IPS-NIHi11 (cell line): ENCODE measurements around the gene LMAN2L.

Source experiments
- DNase-seq: peaks from one replicate; pipeline ENCODE4 v3.0.0; 2012; ENCODE audit warnings: mixed read lengths, low spot score

LMAN2L gene

GRCh38 chr2:96703021-96703751 lies 36.7 kb downstream of the LMAN2L start:
- no peak for DNase-seq

GRCh38 chr2:96702098-96702785 lies 37.6 kb downstream of the LMAN2L start:
- DNase-seq, result no peak

- no peak for DNase-seq
These were observed 38.2 kb downstream of the LMAN2L start for GRCh38 chr2:96701636-96702035.

- no peak for DNase-seq
These were observed 39.8 kb downstream of the LMAN2L start for GRCh38 chr2:96700086-96700485.

GRCh38 chr2:96699621-96700020 lies 40.2 kb downstream of the LMAN2L start:
- DNase-seq, result no peak

- no peak for DNase-seq
These were observed 40.8 kb downstream of the LMAN2L start for GRCh38 chr2:96699021-96699420.

GRCh38 chr2:96698221-96698861 lies 41.5 kb downstream of the LMAN2L start:
- no peak for DNase-seq

GRCh38 chr2:96697476-96697875 lies 42.4 kb downstream of the LMAN2L start:
- no peak for DNase-seq

GRCh38 chr2:96695602-96696001 lies 44.3 kb downstream of the LMAN2L start:
- no peak for DNase-seq

GRCh38 chr2:96694816-96695455 lies 44.9 kb downstream of the LMAN2L start:
- no peak for DNase-seq

GRCh38 chr2:96694279-96694678 lies 45.6 kb downstream of the LMAN2L start:
- DNase-seq, result no peak

- DNase-seq, result no peak
These were observed 46.3 kb downstream of the LMAN2L start for GRCh38 chr2:96693286-96694200.

- no peak for DNase-seq
These were observed 47.5 kb downstream of the LMAN2L start for GRCh38 chr2:96692094-96692971.

GRCh38 chr2:96691022-96691612 lies 48.7 kb downstream of the LMAN2L start:
- DNase-seq, result no peak

- no peak for DNase-seq
These were observed 49.4 kb downstream of the LMAN2L start for GRCh38 chr2:96690306-96691021.

GRCh38 chr2:96689431-96689991 lies 50.4 kb downstream of the LMAN2L start:
- no peak for DNase-seq

GRCh38 chr2:96688649-96689430 lies 51.0 kb downstream of the LMAN2L start:
- DNase-seq, result no peak
